Measurements from ENCODE around the gene PRM2.

Gene PRM2

GRCh38 chr16:11259655-11260595 is 16.4 kb downstream of the PRM2 start:
- DNase-seq = no peak

GRCh38 chr16:11258553-11259492 is 17.5 kb downstream of the PRM2 start:
- no peak for DNase-seq

- DNase-seq = peak; percentile 95
Measured at GRCh38 chr16:11257131-11257938, 18.9 kb downstream of the PRM2 start.

GRCh38 chr16:11256661-11257130 is 19.6 kb downstream of the PRM2 start:
- no peak for DNase-seq

GRCh38 chr16:11255737-11256660 is 20.3 kb downstream of the PRM2 start, which contains the start of gene SOCS1:
TSS of gene SOCS1 (minus strand) at chr16:11256204. CDS start at chr16:11255478, 726 bp downstream.
- peak; percentile 88 for DNase-seq

- DNase-seq = peak; percentile 67
Measured at GRCh38 chr16:11254913-11255736, 21.2 kb downstream of the PRM2 start.

- no peak for DNase-seq
Measured at GRCh38 chr16:11253995-11254912, 22.0 kb downstream of the PRM2 start.

GRCh38 chr16:11253009-11253994 is 23.0 kb downstream of the PRM2 start:
- DNase-seq = no peak

GRCh38 chr16:11252482-11252931 is 23.8 kb downstream of the PRM2 start:
- no peak for DNase-seq

- DNase-seq = no peak
Measured at GRCh38 chr16:11251525-11252481, 24.5 kb downstream of the PRM2 start.

GRCh38 chr16:11250786-11251524 is 25.3 kb downstream of the PRM2 start:
- no peak for DNase-seq

GRCh38 chr16:11250091-11250785 is 26.0 kb downstream of the PRM2 start:
- DNase-seq = no peak

GRCh38 chr16:11249233-11250061 is 26.8 kb downstream of the PRM2 start:
- DNase-seq = no peak

- no peak for DNase-seq
Measured at GRCh38 chr16:11248133-11248532, 28.1 kb downstream of the PRM2 start.

Measured in hematopoietic multipotent progenitor cell treated with erythropoietin and hydrocortisone succinate and interleukin-3 and kit ligand, for 6 days (in vitro differentiated cells).